Activated CD8-positive, alpha-beta memory T cell treated with anti-CD3 and anti-CD28 coated beads for 24 hours (primary cell): ENCODE measurements around the gene LMO1.

Experiments used
- DNase-seq: peaks from one replicate; pipeline ENCODE4 v3.0.0-alpha.2; 2020

LMO1 gene

GRCh38 chr11:8263769-8264410, at the start of gene LMO1:
Gene LMO1, minus strand, starts transcription at chr11:8263878. Its CDS starts 516 bp downstream, at chr11:8263362.
- peak; percentile 89 for DNase-seq

- DNase-seq, result no peak
These were observed 49.3 kb upstream of the LMO1 start for GRCh38 chr11:8312986-8313385.

- DNase-seq, result no peak
These were observed 47.7 kb upstream of the LMO1 start for GRCh38 chr11:8311366-8311765.

GRCh38 chr11:8310743-8311298, 47.1 kb upstream of the LMO1 start:
- DNase-seq, result no peak

GRCh38 chr11:8309862-8310261, 46.2 kb upstream of the LMO1 start:
- DNase-seq, result no peak

- no peak for DNase-seq
These were observed 45.6 kb upstream of the LMO1 start for GRCh38 chr11:8309311-8309710.

GRCh38 chr11:8307601-8308000, 43.9 kb upstream of the LMO1 start:
- no peak for DNase-seq

- DNase-seq, result no peak
These were observed 37.9 kb upstream of the LMO1 start for GRCh38 chr11:8301622-8302021.

GRCh38 chr11:8298801-8299786, 35.4 kb upstream of the LMO1 start:
- no peak for DNase-seq

GRCh38 chr11:8297781-8298440, 34.2 kb upstream of the LMO1 start:
- DNase-seq, result no peak

- no peak for DNase-seq
These were observed 33.2 kb upstream of the LMO1 start for GRCh38 chr11:8296872-8297271.

- no peak for DNase-seq
These were observed 32.5 kb upstream of the LMO1 start for GRCh38 chr11:8296038-8296649.

- peak; percentile 44 for DNase-seq
These were observed 30.7 kb upstream of the LMO1 start for GRCh38 chr11:8294251-8294935.

GRCh38 chr11:8293171-8293570, 29.5 kb upstream of the LMO1 start:
- DNase-seq, result peak; percentile 26

- DNase-seq, result peak; percentile 26
These were observed 28.7 kb upstream of the LMO1 start for GRCh38 chr11:8292351-8292750.

GRCh38 chr11:8291421-8292350, 28.0 kb upstream of the LMO1 start:
- peak; percentile 35 for DNase-seq

- peak; percentile 38 for DNase-seq
These were observed 26.6 kb upstream of the LMO1 start for GRCh38 chr11:8290081-8290810.

- peak; percentile 4 for DNase-seq
These were observed 25.8 kb upstream of the LMO1 start for GRCh38 chr11:8289492-8289918.

GRCh38 chr11:8288824-8289491, 25.3 kb upstream of the LMO1 start:
- peak; percentile 33 for DNase-seq
